ENCODE data around the gene CLSTN1. TPM values are rescaled to one million over a fixed set of nuclear protein-coding genes. Genes with fewer than 3 reads are reported as not detected.

Gene CLSTN1
- total and polyA plus RNA-seq, 2 of the 8 experiments (the other 6 are each of a cell fraction or from before 2014, with no cell fraction given), result 34.2 to 97.4 TPM

DNA sequence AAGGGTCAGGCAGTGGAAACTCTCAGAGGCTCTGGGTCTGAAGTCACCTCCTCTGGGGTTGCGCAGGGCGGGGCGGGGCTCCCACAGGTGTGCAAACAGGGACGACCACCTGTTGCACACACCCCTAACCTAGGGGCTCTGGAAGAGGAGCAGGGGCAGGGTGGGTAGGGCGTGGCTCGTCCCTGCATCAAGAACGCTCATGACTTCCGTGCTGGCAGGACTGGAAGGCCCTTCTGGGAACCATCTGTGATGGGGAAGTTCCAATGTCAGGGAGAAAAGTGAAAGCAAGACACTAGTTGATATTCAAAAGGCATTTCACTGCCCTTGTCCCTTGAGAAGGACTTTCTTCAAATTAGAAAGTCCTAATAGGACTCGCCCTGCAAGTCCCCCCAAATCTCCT lies 22.1 kb upstream of the CLSTN1 start:
- H4K8ac ChIP-seq (ENCODE audit: extremely low read depth, insufficient read depth, low read length), result no peak overlapping the region
- no peak overlapping the region for H3K18ac ChIP-seq (ENCODE audit: extremely low read depth, low read length)
- H3K9me3 ChIP-seq (ENCODE audit: insufficient read depth in 2 of 2, low read depth in 1 of 2, low read length in 1 of 2), result no peaks in the 10 kb centered on the region
- no peaks in the 10 kb centered on the region for H3K79me2 ChIP-seq (ENCODE audit: control insufficient read depth in 1 of 2, insufficient read depth in 2 of 2, low read length in 2 of 2)
- WGBS, 2 experiments (ENCODE audit: extremely low coverage in 1 of 2, insufficient coverage in 1 of 2, insufficient read length in 1 of 2, insufficient replicate concordance in 2 of 2, low coverage in 1 of 2, low lambda C conversion rate in 2 of 2, missing lambda C conversion rate in 1 of 2), result 79% methylated on average over 7 of the region's 9 CpGs; no CpG with 5 or more reads in 1 of the 2 experiments
- no peaks in the 10 kb centered on the region for H3K36me3 ChIP-seq (ENCODE audit: control insufficient read depth in 2 of 4, insufficient read depth in 4 of 4, low read length in 3 of 4)
- H3K4me2 ChIP-seq (ENCODE audit: insufficient read depth in 1 of 2, low read depth in 2 of 2, low read length in 2 of 2), result 0 out of 4 replicates have a peak overlapping the region, but pooled peaks of 1 of the 2 experiments have one; percentile 38
- H3K4me1 ChIP-seq (replicated peaks in 1 of 4; ENCODE audit: control insufficient read depth in 3 of 4, insufficient read depth in 4 of 4, low read length in 3 of 4), result peaks cover 0 to 27% (median 20%) of the 10 kb centered on the region in 4 experiments; a peak in 6 of 7 replicates
- no peak overlapping the region for H4K5ac ChIP-seq (ENCODE audit: insufficient read length, low read depth, low read length)
- 0 out of 2 replicates have a peak overlapping the region, but pooled peaks have one; percentile 47 for H2AK5ac ChIP-seq (ENCODE audit: low read depth, low read length)
- no peaks in the 10 kb centered on the region for H3K79me1 ChIP-seq (ENCODE audit: low read depth, low read length)
- H3K27me3 ChIP-seq (replicated peaks in 1 of 4; ENCODE audit: control insufficient read depth in 3 of 4, extremely low read depth in 1 of 4, insufficient read depth in 3 of 4, low read length in 3 of 4), result no peaks in the 10 kb centered on the region
- H3K56ac ChIP-seq (replicated peaks; ENCODE audit: insufficient read length, low read depth, low read length), result no peak overlapping the region
- H2AFZ ChIP-seq (ENCODE audit: low read length), result no peak overlapping the region
- POLR2A ChIA-PET (ENCODE audit: partially characterized antibody), result interaction anchor here (1.3 kb wide), 1 partner anchor 8 kb away, joined by 3 read pairs; no protein-coding TSS in a partner anchor
- H2BK5ac ChIP-seq (ENCODE audit: low read depth, low read length), result no peak overlapping the region
- H3K4me3 ChIP-seq (ENCODE audit: extremely low read depth in 1 of 4, insufficient read depth in 2 of 4, low read depth in 3 of 4, low read length in 4 of 4), result no peak overlapping the region
- H3K23me2 ChIP-seq (ENCODE audit: low read depth, low read length), result no peaks in the 10 kb centered on the region; the same call in 1 of the 2 replicates
- no peak overlapping the region for H3K14ac ChIP-seq (ENCODE audit: insufficient read length)
- H3K23ac ChIP-seq (ENCODE audit: insufficient read length), result no peak overlapping the region
- no peak for DNase-seq (ENCODE audit: low read depth in 1 of 2, low spot score in 2 of 2)
- CTCF ChIA-PET (ENCODE audit: partially characterized antibody), result interaction anchor here (1.5 to 5.3 kb wide), 4 partner anchors 10 to 30 kb away, joined by 5 to 28 read pairs (median 14); no protein-coding TSS in a partner anchor
- no peak overlapping the region for H2BK12ac ChIP-seq (ENCODE audit: low read depth, low read length)
- peaks cover 0 to 3% of the 10 kb centered on the region in 2 experiments for H4K20me1 ChIP-seq (replicated peaks in 1 of 2; ENCODE audit: control insufficient read depth in 1 of 2, insufficient read depth in 2 of 2, low read length in 2 of 2)
- no peak overlapping the region for H2BK20ac ChIP-seq (ENCODE audit: low read length)
- no peak overlapping the region for H3K4ac ChIP-seq (replicated peaks; ENCODE audit: insufficient read length, low read depth, low read length)
- no peak overlapping the region for H3K9ac ChIP-seq (replicated peaks in 1 of 4; ENCODE audit: extremely low read depth in 1 of 4, low read depth in 3 of 4, low read length in 3 of 4)
- no peak overlapping the region for H4K91ac ChIP-seq (replicated peaks; ENCODE audit: insufficient read length, low read length)
- H3K27ac ChIP-seq (ENCODE audit: low read depth, low read length), result no peak overlapping the region
- no peak for FAIRE-seq
- H2BK15ac ChIP-seq (ENCODE audit: low read length), result 0 out of 2 replicates have a peak overlapping the region, but pooled peaks have one; percentile 65
- no peak overlapping the region for H2BK120ac ChIP-seq (replicated peaks; ENCODE audit: low read depth, low read length)
- TF ChIP-seq TEAD4 (IDR thresholded peaks at IDR 0.05; ENCODE audit: low read depth, low read length) (no peak), SAP30 (IDR thresholded peaks at IDR 0.05; ENCODE audit: insufficient read depth, insufficient replicate concordance, low read length) (no peak), EP300 (IDR thresholded peaks at IDR 0.05; ENCODE audit: borderline replicate concordance in 1 of 2, low read depth in 2 of 2, low read length in 2 of 2) (no peak), ZNF274 (IDR thresholded peaks at IDR 0.05; ENCODE audit: borderline replicate concordance, extremely low read depth, low read length) (no peak), BCL11A (IDR thresholded peaks at IDR 0.05; ENCODE audit: low read depth in 2 of 2, low read length in 2 of 2) (no peak), HDAC6 (IDR thresholded peaks at IDR 0.05; ENCODE audit: low read depth, low read length) (no peak), CHD1 (IDR thresholded peaks at IDR 0.05; ENCODE audit: low read depth, low read length) (no peak), POU5F1 (IDR thresholded peaks at IDR 0.05; ENCODE audit: low read depth, low read length) (no peak), GABPA (IDR thresholded peaks at IDR 0.05; ENCODE audit: borderline replicate concordance, insufficient read depth, low read length) (no peak), SRF (IDR thresholded peaks at IDR 0.05; ENCODE audit: low read depth, low read length) (no peak), RBBP5 (IDR thresholded peaks at IDR 0.05; ENCODE audit: borderline replicate concordance, low read depth, low read length) (no peak)
- TF ChIP-seq, protein P1, sequence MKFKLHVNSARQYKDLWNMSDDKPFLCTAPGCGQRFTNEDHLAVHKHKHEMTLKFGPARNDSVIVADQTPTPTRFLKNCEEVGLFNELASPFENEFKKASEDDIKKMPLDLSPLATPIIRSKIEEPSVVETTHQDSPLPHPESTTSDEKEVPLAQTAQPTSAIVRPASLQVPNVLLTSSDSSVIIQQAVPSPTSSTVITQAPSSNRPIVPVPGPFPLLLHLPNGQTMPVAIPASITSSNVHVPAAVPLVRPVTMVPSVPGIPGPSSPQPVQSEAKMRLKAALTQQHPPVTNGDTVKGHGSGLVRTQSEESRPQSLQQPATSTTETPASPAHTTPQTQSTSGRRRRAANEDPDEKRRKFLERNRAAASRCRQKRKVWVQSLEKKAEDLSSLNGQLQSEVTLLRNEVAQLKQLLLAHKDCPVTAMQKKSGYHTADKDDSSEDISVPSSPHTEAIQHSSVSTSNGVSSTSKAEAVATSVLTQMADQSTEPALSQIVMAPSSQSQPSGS (IDR thresholded peaks at IDR 0.05; ENCODE audit: low read length), result no peak

Measured in H1 (cell line).